Measurements from ENCODE around the gene SNAPC4.
A peak's percentile ranks its signal among the peaks of the same experiment; 100 is the strongest.

Gene SNAPC4

GRCh38 chr9:136367296-136368145, 32.4 kb downstream of the SNAPC4 start:
- DNase-seq = peak; percentile 62 to 80

- no peak for DNase-seq
These were observed 33.1 kb downstream of the SNAPC4 start for GRCh38 chr9:136366826-136367225.

GRCh38 chr9:136365775-136366222, 34.2 kb downstream of the SNAPC4 start:
- DNase-seq = no peak

GRCh38 chr9:136364942-136365774, 34.8 kb downstream of the SNAPC4 start:
- peak in 1 of 2 experiments; percentile 28 for DNase-seq

GRCh38 chr9:136363949-136364748, 35.8 kb downstream of the SNAPC4 start:
- DNase-seq = no peak

- peak; percentile 80 to 88 for DNase-seq
These were observed 36.6 kb downstream of the SNAPC4 start, which contains the start of gene DNLZ for GRCh38 chr9:136363106-136363948. TSS of gene DNLZ (minus strand) at chr9:136363744. CDS start at chr9:136363714, 30 bp downstream.

GRCh38 chr9:136362450-136362784, 37.6 kb downstream of the SNAPC4 start:
- no peak for DNase-seq

GRCh38 chr9:136361754-136362449, 38.1 kb downstream of the SNAPC4 start:
- DNase-seq = no peak

- no peak for DNase-seq
These were observed 38.8 kb downstream of the SNAPC4 start for GRCh38 chr9:136361047-136361753.

- DNase-seq = no peak
These were observed 39.9 kb downstream of the SNAPC4 start for GRCh38 chr9:136359774-136360718.

GRCh38 chr9:136358888-136359287, 41.1 kb downstream of the SNAPC4 start:
- DNase-seq = no peak

GRCh38 chr9:136358016-136358415, 42.0 kb downstream of the SNAPC4 start:
- no peak for DNase-seq

- DNase-seq = no peak
These were observed 42.7 kb downstream of the SNAPC4 start for GRCh38 chr9:136357202-136357725.

GRCh38 chr9:136355616-136356557, 44.1 kb downstream of the SNAPC4 start:
- DNase-seq = no peak

GRCh38 chr9:136354592-136355085, 45.3 kb downstream of the SNAPC4 start:
- no peak for DNase-seq

- DNase-seq = no peak
These were observed 46.0 kb downstream of the SNAPC4 start for GRCh38 chr9:136353757-136354488.

GRCh38 chr9:136353088-136353487, 46.9 kb downstream of the SNAPC4 start:
- no peak for DNase-seq
